DND-41 (cell line): Measurements from ENCODE around the gene LRRC8D.
A peak's percentile ranks its signal among the peaks of the same experiment; 100 is the strongest.

Experiments
- ATAC-seq: fragments of 200-7000 bp; cut with Tn5 transposase; 3 replicates; pipeline ENCODE4 v1.9.1; 2021; ENCODE audit warnings: low read depth; ENCODE audit not compliant: insufficient read depth
- DNase-seq: peaks from one replicate; pipeline ENCODE4 v3.0.0-alpha.2; 2020
- H2AFZ ChIP-seq: 2 replicates; pipeline ENCODE4 v1.6.0; 2012; ENCODE audit warnings: low read depth, low read length
- H3K27ac ChIP-seq: 2 replicates; pipeline ENCODE4 v1.5.1; 2012; ENCODE audit warnings: low read length, inconsistent platforms
- H3K27me3 ChIP-seq: fragments of 200-600 bp; sonication (generic); 2 replicates; pipeline ENCODE4 v1.6.0; 2012; ENCODE audit warnings: low read length, mild to moderate bottlenecking, inconsistent platforms; ENCODE audit not compliant: insufficient read depth, poor library complexity
- H3K36me3 ChIP-seq: 2 replicates; pipeline ENCODE4 v1.5.1; 2012; ENCODE audit warnings: low read length, inconsistent platforms; ENCODE audit not compliant: insufficient read depth
- H3K4me1 ChIP-seq: 2 replicates; pipeline ENCODE4 v1.5.1; 2012; ENCODE audit warnings: mild to moderate bottlenecking, low read length; ENCODE audit not compliant: insufficient read depth
- H3K4me2 ChIP-seq: 2 replicates; pipeline ENCODE4 v1.6.0; 2012; ENCODE audit warnings: mild to moderate bottlenecking, moderate library complexity, low read length, inconsistent platforms; ENCODE audit not compliant: insufficient read depth
- H3K4me3 ChIP-seq, 2 experiments: fragments of 200-600 bp in 1 of 2; shearing (Covaris generic) in 1 of 2; 2 replicates each; pipeline ENCODE4 v1.5.1; 2012 to 2016; ENCODE audit warnings: inconsistent platforms in 2 of 2, low read length in 2 of 2, mild to moderate bottlenecking in 2 of 2, low read depth in 1 of 2, moderate library complexity in 1 of 2
- H3K79me2 ChIP-seq: 2 replicates; pipeline ENCODE4 v1.6.0; 2012; ENCODE audit warnings: low read length, inconsistent platforms; ENCODE audit not compliant: insufficient read depth
- H3K9ac ChIP-seq: 2 replicates; pipeline ENCODE4 v1.6.0; 2012; ENCODE audit warnings: low read depth, mild to moderate bottlenecking, inconsistent platforms, low read length, moderate library complexity
- H3K9me3 ChIP-seq: 2 replicates; pipeline ENCODE4 v1.5.1; 2012; ENCODE audit warnings: low read length, moderate library complexity, mild to moderate bottlenecking, inconsistent platforms; ENCODE audit not compliant: insufficient read depth, severe bottlenecking
- H4K20me1 ChIP-seq: 2 replicates; pipeline ENCODE4 v1.6.0; 2012; ENCODE audit warnings: low read length; ENCODE audit not compliant: insufficient read depth
- EZH2 ChIP-seq: IDR thresholded peaks from 3 replicates; pipeline ENCODE4 v1.6.1; 2012; ENCODE audit warnings: borderline replicate concordance, low read depth, mild to moderate bottlenecking, moderate library complexity, low read length, inconsistent platforms; ENCODE audit not compliant: severe bottlenecking
- TF ChIP-seq, protein P1 (sequence below): IDR thresholded peaks from 2 replicates; pipeline ENCODE4 v1.5.1; 2012; ENCODE audit warnings: borderline replicate concordance, low read length, moderate library complexity, mild to moderate bottlenecking; ENCODE audit not compliant: poor library complexity, severe bottlenecking; ENCODE audit errors: extremely low read depth

LRRC8D gene

DNA sequence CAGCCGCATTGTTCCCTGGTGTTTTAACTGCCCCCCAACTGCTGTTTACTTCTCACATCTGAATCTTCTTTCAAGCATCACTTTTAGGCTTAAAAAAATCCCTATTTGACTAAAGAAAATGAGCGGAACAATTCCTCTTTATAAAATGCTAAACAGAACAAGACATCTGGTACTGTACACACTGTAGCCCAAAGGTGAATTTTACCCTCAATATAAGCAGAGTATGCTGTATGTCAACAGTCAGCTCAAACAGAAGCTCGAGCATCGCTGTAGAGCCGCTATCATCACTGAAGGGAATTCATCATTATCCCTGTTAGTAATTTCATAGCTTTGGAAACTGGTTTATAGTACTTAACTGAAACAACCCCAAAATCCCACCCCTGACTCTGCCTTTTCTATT is 85.3 kb downstream of the LRRC8D start:
- DNase-seq (no peak), ATAC-seq (no peak)
- Histone ChIP-seq H2AFZ (no peak overlapping the region), H3K27me3 (no peaks in the 10 kb centered on the region), H3K4me1 (peaks cover 7% of the 10 kb centered on the region; the same call in 1 of the 2 replicates), H3K79me2 (peaks cover 16% of the 10 kb centered on the region), H3K4me3 (no peak overlapping the region), H3K9ac (no peak overlapping the region), H4K20me1 (peaks cover 12% of the 10 kb centered on the region), H3K36me3 (no peaks in the 10 kb centered on the region; the same call in 1 of the 2 replicates), H3K9me3 (no peaks in the 10 kb centered on the region), H3K27ac (0 out of 2 replicates have a peak overlapping the region, but pooled peaks have one; percentile 4), H3K4me2 (no peak overlapping the region)
- no peak for TF ChIP-seq EZH2
- TF ChIP-seq, protein P1, sequence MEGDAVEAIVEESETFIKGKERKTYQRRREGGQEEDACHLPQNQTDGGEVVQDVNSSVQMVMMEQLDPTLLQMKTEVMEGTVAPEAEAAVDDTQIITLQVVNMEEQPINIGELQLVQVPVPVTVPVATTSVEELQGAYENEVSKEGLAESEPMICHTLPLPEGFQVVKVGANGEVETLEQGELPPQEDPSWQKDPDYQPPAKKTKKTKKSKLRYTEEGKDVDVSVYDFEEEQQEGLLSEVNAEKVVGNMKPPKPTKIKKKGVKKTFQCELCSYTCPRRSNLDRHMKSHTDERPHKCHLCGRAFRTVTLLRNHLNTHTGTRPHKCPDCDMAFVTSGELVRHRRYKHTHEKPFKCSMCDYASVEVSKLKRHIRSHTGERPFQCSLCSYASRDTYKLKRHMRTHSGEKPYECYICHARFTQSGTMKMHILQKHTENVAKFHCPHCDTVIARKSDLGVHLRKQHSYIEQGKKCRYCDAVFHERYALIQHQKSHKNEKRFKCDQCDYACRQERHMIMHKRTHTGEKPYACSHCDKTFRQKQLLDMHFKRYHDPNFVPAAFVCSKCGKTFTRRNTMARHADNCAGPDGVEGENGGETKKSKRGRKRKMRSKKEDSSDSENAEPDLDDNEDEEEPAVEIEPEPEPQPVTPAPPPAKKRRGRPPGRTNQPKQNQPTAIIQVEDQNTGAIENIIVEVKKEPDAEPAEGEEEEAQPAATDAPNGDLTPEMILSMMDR, result no peak

DNA sequence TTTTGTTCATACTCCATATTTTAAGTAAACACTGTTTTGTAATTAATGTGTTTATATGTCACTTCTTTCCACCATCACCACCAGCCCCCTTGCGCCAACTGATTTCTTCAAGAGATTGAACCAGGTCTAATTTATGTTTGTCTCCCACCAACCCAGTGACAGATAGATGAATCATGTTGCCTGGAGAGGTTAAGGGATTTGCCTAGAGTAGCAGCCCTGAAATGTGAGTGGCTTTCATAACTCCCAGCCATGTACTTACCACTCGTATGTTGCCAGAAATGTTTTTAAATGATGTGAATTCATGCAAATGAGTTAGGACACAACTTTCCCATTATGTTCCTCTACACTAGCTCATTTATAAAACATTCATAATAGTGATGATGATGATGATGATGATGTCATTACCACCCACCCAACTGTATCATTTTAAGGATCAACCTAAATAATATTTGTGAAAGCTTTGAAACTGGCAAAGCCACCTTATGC is 86.9 kb downstream of the LRRC8D start:
- DNase-seq (no peak), ATAC-seq (no peak)
- Histone ChIP-seq H3K27ac (no peak overlapping the region), H3K36me3 (no peaks in the 10 kb centered on the region; the same call in 1 of the 2 replicates), H3K9ac (no peak overlapping the region), H3K9me3 (no peaks in the 10 kb centered on the region), H3K4me2 (no peak overlapping the region), H3K4me3 (no peak overlapping the region), H3K4me1 (peaks cover 7% of the 10 kb centered on the region; the same call in 1 of the 2 replicates), H3K27me3 (no peaks in the 10 kb centered on the region), H2AFZ (no peak overlapping the region), H4K20me1 (peaks cover 12% of the 10 kb centered on the region; the same call in 1 of the 2 replicates), H3K79me2 (peaks cover 17% of the 10 kb centered on the region)
- TF ChIP-seq, protein P1, result no peak
- TF ChIP-seq EZH2, result no peak

DNA sequence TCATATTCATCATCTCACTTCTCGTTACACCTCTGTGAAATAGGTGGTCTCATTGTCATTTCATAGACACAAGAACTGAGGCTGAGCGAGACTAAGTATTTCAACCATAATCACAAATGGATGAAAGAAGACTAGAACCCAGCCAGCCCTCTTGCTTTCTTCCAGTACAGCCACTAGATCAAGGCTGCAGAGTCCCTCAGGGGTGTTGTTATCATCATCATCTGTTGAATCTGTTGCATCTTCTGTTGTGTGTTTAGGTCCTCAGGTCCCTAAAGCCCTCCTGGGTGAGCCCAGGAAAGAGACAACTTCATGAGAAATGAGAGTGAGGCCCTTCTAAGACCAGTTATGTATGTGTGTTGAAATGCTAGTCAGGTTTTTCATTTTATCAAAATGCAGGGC is 87.4 kb downstream of the LRRC8D start:
- Histone ChIP-seq H3K79me2 (peaks cover 14% of the 10 kb centered on the region), H3K4me3 (no peak overlapping the region), H4K20me1 (peaks cover 12% of the 10 kb centered on the region; the same call in 1 of the 2 replicates), H3K27ac (no peak overlapping the region), H3K27me3 (no peaks in the 10 kb centered on the region), H3K36me3 (no peaks in the 10 kb centered on the region; the same call in 1 of the 2 replicates), H3K4me1 (peaks cover 7% of the 10 kb centered on the region; the same call in 1 of the 2 replicates), H3K4me2 (no peak overlapping the region), H3K9me3 (no peaks in the 10 kb centered on the region), H3K9ac (no peak overlapping the region), H2AFZ (no peak overlapping the region)
- no peak for ATAC-seq
- DNase-seq, result no peak
- no peak for TF ChIP-seq EZH2
- TF ChIP-seq, protein P1, result no peak
